Muscle layer of duodenum (tissue), 2 donors: ENCODE results near the gene TMEM116.
"Not testable (repeated sequence)": the region's sequence is repeated elsewhere in the genome, so short reads cannot be mapped to it uniquely, and the experiment has no call there.

Experiments used
- H3K27ac ChIP-seq: one replicate; pipeline ENCODE4 v1.7.0; 2013; ENCODE audit warnings: mild to moderate bottlenecking, low read length
- H3K27me3 ChIP-seq: one replicate; pipeline ENCODE4 v1.7.0; 2013; ENCODE audit warnings: low read depth, mild to moderate bottlenecking, control low read depth, low read length
- H3K36me3 ChIP-seq, 2 donors: one replicate each; pipeline ENCODE4 v1.7.0; 2013; ENCODE audit warnings: low read length in 2 of 2, control low read depth in 1 of 2, mild to moderate bottlenecking in 1 of 2; ENCODE audit not compliant: insufficient read depth in 2 of 2, control insufficient read depth in 1 of 2
- H3K4me1 ChIP-seq, 2 donors: one replicate each; pipeline ENCODE4 v1.7.0; 2013; ENCODE audit warnings: low read length in 2 of 2, mild to moderate bottlenecking in 2 of 2, control low read depth in 1 of 2, moderate library complexity in 1 of 2; ENCODE audit not compliant: insufficient read depth in 2 of 2, control insufficient read depth in 1 of 2
- H3K4me3 ChIP-seq, 2 donors: one replicate each; pipeline ENCODE4 v1.7.0; 2013; ENCODE audit warnings: low read length in 2 of 2, low read depth in 1 of 2, mild to moderate bottlenecking in 1 of 2
- H3K9me3 ChIP-seq, 2 donors: one replicate each; pipeline ENCODE4 v1.7.0; 2013; ENCODE audit warnings: low read length in 2 of 2, control low read depth in 1 of 2, mild to moderate bottlenecking in 1 of 2; ENCODE audit not compliant: control insufficient read depth in 1 of 2
- donor health status: healthy.

TMEM116 gene

GRCh38 chr12:112012775-112013600, at the start of gene TMEM116, which contains the start of gene ERP29:
Gene TMEM116, minus strand, starts transcription at chr12:112013165. Its CDS starts 7,895 bp downstream, at chr12:112005270.
Gene ERP29, plus strand, starts transcription at chr12:112013426. Its CDS starts 40 bp downstream, at chr12:112013466.
- peaks cover 5% of the 10 kb centered on the region in 2 donors for H3K36me3 ChIP-seq
- H3K27me3 ChIP-seq = no peaks in the 10 kb centered on the region
- H3K9me3 ChIP-seq = no peaks in the 10 kb centered on the region
- peaks cover 13 to 26% of the 10 kb centered on the region in 2 donors for H3K4me1 ChIP-seq
- peak within 1 kb of the TSS; percentile 94 to 99 for H3K4me3 ChIP-seq
- H3K27ac ChIP-seq = peak within 1 kb of the TSS; percentile 98

- H3K9me3 ChIP-seq = no peaks in the 10 kb centered on the region
- H3K27ac ChIP-seq = no peak overlapping the region
- peaks cover 30 to 52% of the 10 kb centered on the region in 2 donors for H3K36me3 ChIP-seq
- H3K4me3 ChIP-seq = no peak overlapping the region
- H3K4me1 ChIP-seq = no peaks in the 10 kb centered on the region
- H3K27me3 ChIP-seq = no peaks in the 10 kb centered on the region
Observed at GRCh38 chr12:112061137-112061536, 48.2 kb upstream of the TMEM116 start.

GRCh38 chr12:112049351-112049750, 36.4 kb upstream of the TMEM116 start:
- no peaks in the 10 kb centered on the region for H3K27me3 ChIP-seq
- H3K9me3 ChIP-seq = no peaks in the 10 kb centered on the region
- peaks cover 7 to 9% of the 10 kb centered on the region in 2 donors for H3K4me1 ChIP-seq
- H3K4me3 ChIP-seq = no peak overlapping the region
- H3K36me3 ChIP-seq = peaks cover 54 to 64% of the 10 kb centered on the region in 2 donors
- H3K27ac ChIP-seq = no peak overlapping the region

- H3K9me3 ChIP-seq = no peaks in the 10 kb centered on the region
- peaks cover 7 to 9% of the 10 kb centered on the region in 2 donors for H3K4me1 ChIP-seq
- no peak overlapping the region for H3K4me3 ChIP-seq
- peaks cover 50 to 67% of the 10 kb centered on the region in 2 donors for H3K36me3 ChIP-seq
- peak overlapping the region; percentile 67 for H3K27ac ChIP-seq
- H3K27me3 ChIP-seq = no peaks in the 10 kb centered on the region
Observed at GRCh38 chr12:112046003-112046402, 33.0 kb upstream of the TMEM116 start.

GRCh38 chr12:112036614-112037013, 23.6 kb upstream of the TMEM116 start:
- not testable (repeated sequence) for H3K9me3 ChIP-seq, H3K27me3 ChIP-seq, H3K4me1 ChIP-seq, H3K4me3 ChIP-seq, H3K27ac ChIP-seq
- peaks cover 67% of the 10 kb centered on the region in 2 donors for H3K36me3 ChIP-seq

- Histone ChIP-seq H3K27me3 (no peaks in the 10 kb centered on the region), H3K4me1 (no peaks in the 10 kb centered on the region), H3K4me3 (no peak overlapping the region), H3K9me3 (no peaks in the 10 kb centered on the region), H3K36me3 (peaks cover 56 to 65% of the 10 kb centered on the region in 2 donors), H3K27ac (no peak overlapping the region)
Observed at GRCh38 chr12:112035219-112035785, 22.3 kb upstream of the TMEM116 start.

- H3K27me3 ChIP-seq = no peaks in the 10 kb centered on the region
- H3K4me1 ChIP-seq = no peaks in the 10 kb centered on the region
- H3K4me3 ChIP-seq = no peak overlapping the region
- H3K36me3 ChIP-seq = peaks cover 40 to 58% of the 10 kb centered on the region in 2 donors
- no peak overlapping the region for H3K27ac ChIP-seq
- no peaks in the 10 kb centered on the region for H3K9me3 ChIP-seq
Observed at GRCh38 chr12:112032292-112032691, 19.3 kb upstream of the TMEM116 start.

GRCh38 chr12:112031472-112031871, 18.5 kb upstream of the TMEM116 start:
- H3K4me3 ChIP-seq = no peak overlapping the region
- no peak overlapping the region for H3K27ac ChIP-seq
- no peaks in the 10 kb centered on the region for H3K27me3 ChIP-seq
- no peaks in the 10 kb centered on the region for H3K4me1 ChIP-seq
- H3K9me3 ChIP-seq = no peaks in the 10 kb centered on the region
- H3K36me3 ChIP-seq = peaks cover 35 to 52% of the 10 kb centered on the region in 2 donors

- Histone ChIP-seq H3K27me3 (no peaks in the 10 kb centered on the region), H3K4me3 (no peak overlapping the region), H3K27ac (no peak overlapping the region), H3K9me3 (no peaks in the 10 kb centered on the region), H3K4me1 (no peaks in the 10 kb centered on the region), H3K36me3 (peaks cover 29 to 48% of the 10 kb centered on the region in 2 donors)
Observed at GRCh38 chr12:112029301-112029700, 16.3 kb upstream of the TMEM116 start.

GRCh38 chr12:112025808-112026375, 12.9 kb upstream of the TMEM116 start:
- no peak overlapping the region for H3K27ac ChIP-seq

GRCh38 chr12:112023759-112024396, 10.9 kb upstream of the TMEM116 start:
- Histone ChIP-seq H3K4me1 (no peaks in the 10 kb centered on the region), H3K27ac (no peak overlapping the region), H3K36me3 (peaks cover 38 to 49% of the 10 kb centered on the region in 2 donors), H3K27me3 (no peaks in the 10 kb centered on the region), H3K9me3 (no peaks in the 10 kb centered on the region), H3K4me3 (no peak overlapping the region)

More at GRCh38 chr12:112025808-112026375, 12.9 kb upstream of the TMEM116 start:
- H3K36me3 ChIP-seq = peaks cover 39 to 51% of the 10 kb centered on the region in 2 donors
- H3K9me3 ChIP-seq = no peaks in the 10 kb centered on the region
- H3K4me3 ChIP-seq = no peak overlapping the region
- H3K4me1 ChIP-seq = no peaks in the 10 kb centered on the region
- no peaks in the 10 kb centered on the region for H3K27me3 ChIP-seq
